BLaER1 (cell line): ENCODE measurements around the gene PBX3.

Experiments used
- H3K27ac ChIP-seq: shearing (Covaris generic); formaldehyde crosslinking; 2 replicates; pipeline ENCODE4 v1.8.1; 2022
- H3K27me3 ChIP-seq: shearing (Covaris generic); formaldehyde crosslinking; 2 replicates; pipeline ENCODE4 v1.8.1; 2022
- H3K36me3 ChIP-seq: shearing (Covaris generic); formaldehyde crosslinking; 2 replicates; pipeline ENCODE4 v1.8.1; 2022
- H3K4me1 ChIP-seq: shearing (Covaris generic); formaldehyde crosslinking; 2 replicates; pipeline ENCODE4 v1.8.1; 2022
- H3K4me2 ChIP-seq: shearing (Covaris generic); formaldehyde crosslinking; 2 replicates; pipeline ENCODE4 v1.8.1; 2022
- H3K4me3 ChIP-seq: shearing (Covaris generic); formaldehyde crosslinking; 2 replicates; pipeline ENCODE4 v1.8.1; 2022
- H3K9ac ChIP-seq: shearing (Covaris generic); formaldehyde crosslinking; 2 replicates; pipeline ENCODE4 v1.8.1; 2022
- H3K9me3 ChIP-seq: shearing (Covaris generic); formaldehyde crosslinking; 2 replicates; pipeline ENCODE4 v1.8.1; 2022
- H4K20me1 ChIP-seq: shearing (Covaris generic); formaldehyde crosslinking; 2 replicates; pipeline ENCODE4 v1.8.1; 2022
- Cebpa-rat ChIP-seq: shearing (Covaris generic); IDR thresholded peaks from 2 replicates; pipeline ENCODE4 v1.8.1; 2022

Gene PBX3

DNA sequence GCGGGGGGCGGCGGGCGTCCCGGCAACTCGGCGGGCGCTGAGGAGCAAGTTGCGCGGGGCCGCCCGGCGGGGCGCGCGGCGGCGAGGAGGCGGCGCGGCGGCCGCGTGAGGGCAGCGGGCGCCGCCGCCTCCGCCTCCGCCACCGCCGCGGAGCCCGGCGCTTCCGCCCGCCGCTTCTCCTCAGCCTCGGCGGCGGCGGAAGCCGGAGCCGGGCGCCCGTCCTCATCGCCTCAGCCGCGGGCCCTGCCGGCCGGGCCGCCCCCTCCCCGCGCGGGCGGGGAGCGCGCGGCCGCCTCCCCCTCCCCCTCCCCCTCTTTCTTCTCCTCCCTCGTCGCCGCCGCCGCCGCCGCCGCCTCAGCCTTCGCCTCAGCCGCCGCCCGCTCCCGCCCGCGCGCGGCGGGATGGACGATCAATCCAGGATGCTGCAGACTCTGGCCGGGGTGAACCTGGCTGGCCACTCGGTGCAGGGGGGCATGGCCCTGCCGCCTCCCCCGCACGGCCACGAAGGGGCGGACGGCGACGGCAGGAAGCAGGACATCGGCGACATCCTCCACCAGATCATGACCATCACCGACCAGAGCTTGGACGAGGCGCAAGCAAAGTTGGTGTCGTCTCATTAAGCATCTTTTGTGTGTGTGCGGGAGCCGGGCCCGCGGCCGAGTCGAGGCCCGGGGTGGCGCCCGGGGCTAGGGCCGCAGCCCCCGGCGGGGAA lies at the start of gene PBX3:
PBX3 (plus strand) TSS at position 321 of the 712 bp plus-strand sequence.
- H3K36me3 ChIP-seq, result 0 out of 2 replicates have a peak, but pooled peaks cover 8% of the 10 kb centered on the region
- peaks cover 35% of the 10 kb centered on the region for H4K20me1 ChIP-seq
- H3K4me1 ChIP-seq, result peaks cover 22% of the 10 kb centered on the region
- peak within 1 kb of the TSS; percentile 79 for H3K9ac ChIP-seq
- H3K4me2 ChIP-seq, result peak within 1 kb of the TSS; percentile 96
- TF ChIP-seq Cebpa-rat, result no peak
- no peaks in the 10 kb centered on the region for H3K9me3 ChIP-seq
- peaks cover 37% of the 10 kb centered on the region for H3K27me3 ChIP-seq
- peak within 1 kb of the TSS; percentile 79 for H3K4me3 ChIP-seq
- H3K27ac ChIP-seq, result peak within 1 kb of the TSS; percentile 80

DNA sequence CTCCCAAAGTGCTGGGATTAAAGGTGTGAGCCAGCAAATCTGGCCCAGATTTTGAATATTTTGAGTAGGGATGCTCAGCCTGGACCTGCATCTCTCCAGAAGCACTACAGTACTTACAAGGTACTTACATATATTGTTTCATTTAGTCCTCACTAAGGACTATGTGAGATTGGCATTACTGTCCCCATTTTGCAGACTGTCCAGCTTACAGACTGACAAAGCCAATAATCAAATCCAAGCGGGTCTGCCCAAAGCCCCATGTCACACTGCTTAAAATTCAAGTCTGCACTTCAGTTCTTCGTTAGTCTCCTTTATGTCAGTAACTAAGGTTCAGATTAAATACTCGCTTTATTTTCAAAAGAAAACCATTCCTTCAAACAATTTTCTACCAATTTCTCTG lies 47.3 kb upstream of the PBX3 start:
- H3K4me1 ChIP-seq, result peaks cover 14% of the 10 kb centered on the region
- no peak overlapping the region for H3K27ac ChIP-seq
- H3K9me3 ChIP-seq, result no peaks in the 10 kb centered on the region
- H3K4me2 ChIP-seq, result no peak overlapping the region
- no peak overlapping the region for H3K9ac ChIP-seq
- peaks cover 55% of the 10 kb centered on the region for H4K20me1 ChIP-seq
- no peaks in the 10 kb centered on the region for H3K27me3 ChIP-seq
- no peak overlapping the region for H3K4me3 ChIP-seq
- TF ChIP-seq Cebpa-rat, result no peak
- H3K36me3 ChIP-seq, result peaks cover 14% of the 10 kb centered on the region; the same call in 1 of the 2 replicates

DNA sequence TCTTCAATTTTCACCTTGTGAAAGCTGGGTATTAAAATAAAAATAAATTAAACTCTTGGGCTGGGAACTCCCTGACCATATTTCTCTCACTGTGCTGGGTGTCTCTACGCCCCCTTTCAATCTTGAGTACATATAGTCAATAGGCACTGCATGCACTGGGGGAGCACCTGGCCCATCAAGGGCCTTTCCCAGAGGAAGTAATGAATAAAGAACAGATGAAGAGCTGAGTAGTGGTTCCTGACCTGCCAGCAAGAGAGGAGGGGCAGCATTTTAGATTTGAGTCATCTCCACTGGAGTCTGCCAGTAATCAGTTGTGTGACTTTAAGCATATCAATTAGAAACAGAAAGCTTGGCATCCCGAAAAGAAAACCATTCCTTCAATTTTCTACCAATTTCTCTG lies 46.4 kb upstream of the PBX3 start:
- no peaks in the 10 kb centered on the region for H3K9me3 ChIP-seq
- H3K9ac ChIP-seq, result no peak overlapping the region
- no peak overlapping the region for H3K4me3 ChIP-seq
- H4K20me1 ChIP-seq, result peaks cover 56% of the 10 kb centered on the region
- peaks cover 15% of the 10 kb centered on the region; the same call in 1 of the 2 replicates for H3K36me3 ChIP-seq
- no peak overlapping the region for H3K27ac ChIP-seq
- no peak overlapping the region for H3K4me2 ChIP-seq
- no peak for TF ChIP-seq Cebpa-rat
- H3K27me3 ChIP-seq, result no peaks in the 10 kb centered on the region
- H3K4me1 ChIP-seq, result peaks cover 23% of the 10 kb centered on the region

DNA sequence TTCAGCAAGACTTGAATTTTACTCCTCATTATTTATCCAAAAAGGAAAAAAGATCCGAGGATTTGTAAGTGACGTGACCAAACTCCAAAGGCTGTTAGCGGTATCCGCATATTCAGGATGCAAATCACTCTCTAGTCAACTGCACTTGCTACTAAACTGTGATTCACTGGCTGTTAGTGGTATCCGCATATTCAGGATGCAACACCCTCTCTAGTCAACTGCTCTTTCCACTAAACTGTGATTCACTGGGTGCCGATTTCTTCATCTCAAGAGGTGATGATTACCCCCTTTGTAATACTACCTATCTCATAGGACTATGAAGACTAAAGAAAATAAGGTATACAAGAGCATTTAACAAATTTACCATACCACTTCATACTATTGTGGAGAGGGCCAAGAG lies 45.8 kb upstream of the PBX3 start:
- Histone ChIP-seq H3K4me1 (peaks cover 25% of the 10 kb centered on the region), H3K9me3 (no peaks in the 10 kb centered on the region), H3K9ac (no peak overlapping the region), H3K27me3 (no peaks in the 10 kb centered on the region), H4K20me1 (peaks cover 56% of the 10 kb centered on the region), H3K27ac (no peak overlapping the region), H3K4me2 (no peak overlapping the region), H3K4me3 (no peak overlapping the region), H3K36me3 (peaks cover 15% of the 10 kb centered on the region; the same call in 1 of the 2 replicates)
- no peak for TF ChIP-seq Cebpa-rat

DNA sequence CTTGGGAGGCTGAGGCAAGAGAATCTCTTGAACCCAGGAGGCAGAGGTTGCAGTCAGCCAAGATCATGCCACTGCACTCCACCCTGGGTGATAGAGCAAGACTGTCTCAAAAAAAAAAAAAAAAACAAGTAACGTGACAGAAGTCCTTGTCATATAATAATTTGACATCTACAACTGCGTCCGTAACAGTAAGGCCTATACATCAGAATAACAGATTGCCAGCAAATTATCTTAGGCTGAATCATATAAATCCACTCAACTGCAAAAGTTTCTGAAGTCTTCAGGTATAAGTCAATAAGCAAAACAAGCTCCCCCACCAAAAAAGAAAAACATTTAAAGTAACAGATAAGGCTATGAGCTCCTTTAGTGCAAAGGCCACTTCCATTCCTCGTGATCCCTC lies 43.5 kb upstream of the PBX3 start:
- Histone ChIP-seq H3K9me3 (no peaks in the 10 kb centered on the region), H3K27ac (no peak overlapping the region), H3K9ac (no peak overlapping the region), H3K4me1 (peaks cover 27% of the 10 kb centered on the region), H3K36me3 (peaks cover 15% of the 10 kb centered on the region; the same call in 1 of the 2 replicates), H4K20me1 (peaks cover 45% of the 10 kb centered on the region), H3K4me3 (no peak overlapping the region), H3K27me3 (no peaks in the 10 kb centered on the region), H3K4me2 (no peak overlapping the region)
- no peak for TF ChIP-seq Cebpa-rat

DNA sequence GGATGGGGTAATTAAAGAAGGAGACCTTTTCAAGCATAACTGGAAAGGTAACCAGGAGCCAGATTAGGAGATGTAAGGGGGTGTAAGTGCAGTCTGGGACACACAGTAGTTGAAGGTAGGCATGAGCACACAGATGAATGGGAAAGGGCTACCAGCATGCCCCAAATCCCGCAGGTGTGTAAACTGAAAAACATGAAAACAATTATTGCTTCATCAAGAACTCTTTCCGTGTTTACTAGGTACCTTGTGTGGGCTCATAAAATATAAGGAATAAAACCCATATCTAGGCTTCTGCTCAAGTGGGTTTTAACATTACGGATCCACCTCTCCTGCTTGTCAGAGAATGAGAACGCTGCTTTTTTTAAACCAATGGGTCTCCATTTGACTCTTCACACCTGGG lies 41.3 kb upstream of the PBX3 start:
- H3K9me3 ChIP-seq, result no peaks in the 10 kb centered on the region
- H3K4me2 ChIP-seq, result peak overlapping the region; percentile 91
- TF ChIP-seq Cebpa-rat, result no peak
- H4K20me1 ChIP-seq, result peaks cover 24% of the 10 kb centered on the region
- H3K27me3 ChIP-seq, result no peaks in the 10 kb centered on the region
- peak overlapping the region; percentile 94; the same call in 1 of the 2 replicates for H3K9ac ChIP-seq
- peak overlapping the region; percentile 97 for H3K4me3 ChIP-seq
- peaks cover 15% of the 10 kb centered on the region; the same call in 1 of the 2 replicates for H3K36me3 ChIP-seq
- H3K4me1 ChIP-seq, result peaks cover 27% of the 10 kb centered on the region
- 0 out of 2 replicates have a peak overlapping the region, but pooled peaks have one; percentile 91 for H3K27ac ChIP-seq

DNA sequence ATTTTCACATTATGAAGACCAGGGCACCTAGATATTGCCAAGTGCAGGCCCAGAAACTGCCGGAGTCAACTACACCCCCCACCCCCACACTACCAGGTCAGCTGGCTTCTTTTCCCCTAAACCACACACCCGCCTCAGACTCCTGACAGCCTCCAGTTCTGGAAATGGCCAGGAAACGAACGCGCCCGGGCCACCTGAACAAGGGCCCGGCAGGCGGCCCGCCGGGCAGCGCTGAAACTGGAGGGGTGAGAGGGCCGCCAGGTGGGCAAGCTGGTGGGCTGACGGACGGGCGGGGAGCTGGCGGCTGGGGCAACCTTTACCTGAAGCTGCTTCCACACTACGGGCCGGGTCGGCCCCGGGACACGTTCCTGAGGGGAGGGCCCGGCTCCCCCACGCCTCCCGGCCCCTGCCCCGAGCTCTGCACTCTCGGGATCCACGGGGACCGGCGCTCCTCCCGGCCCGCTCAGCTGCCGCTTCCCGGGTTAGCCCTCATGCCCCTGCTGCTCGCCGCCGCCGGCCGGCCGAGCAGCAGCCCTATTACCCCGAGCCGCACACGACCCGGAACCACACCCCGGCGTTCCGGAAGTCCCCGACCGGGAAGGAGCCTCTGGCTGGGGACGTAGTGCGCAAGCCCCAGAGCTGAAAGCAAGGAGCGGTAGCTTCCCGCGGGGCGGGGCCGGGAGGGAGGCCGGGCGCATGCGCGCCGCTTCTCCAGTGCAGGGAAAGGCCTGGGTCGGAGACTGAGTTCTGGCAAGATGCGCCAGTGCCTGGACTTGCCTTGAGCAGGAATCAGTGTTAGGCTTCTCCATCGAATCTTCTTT lies 40.3 kb upstream of the PBX3 start, which contains the start of gene MAPKAP1:
MAPKAP1 (minus strand) TSS at position 558 of the 821 bp plus-strand sequence. CDS start 34,634 bp downstream, outside the sequence.
- H3K27me3 ChIP-seq, result no peaks in the 10 kb centered on the region
- TF ChIP-seq Cebpa-rat, result no peak
- peaks cover 27% of the 10 kb centered on the region for H3K4me1 ChIP-seq
- H4K20me1 ChIP-seq, result peaks cover 15% of the 10 kb centered on the region
- H3K4me3 ChIP-seq, result peak within 1 kb of the TSS; percentile 97
- no peaks in the 10 kb centered on the region for H3K9me3 ChIP-seq
- H3K9ac ChIP-seq, result peak within 1 kb of the TSS; percentile 94
- H3K4me2 ChIP-seq, result peak within 1 kb of the TSS; percentile 91
- peak within 1 kb of the TSS; percentile 91 for H3K27ac ChIP-seq
- peaks cover 15% of the 10 kb centered on the region; the same call in 1 of the 2 replicates for H3K36me3 ChIP-seq

DNA sequence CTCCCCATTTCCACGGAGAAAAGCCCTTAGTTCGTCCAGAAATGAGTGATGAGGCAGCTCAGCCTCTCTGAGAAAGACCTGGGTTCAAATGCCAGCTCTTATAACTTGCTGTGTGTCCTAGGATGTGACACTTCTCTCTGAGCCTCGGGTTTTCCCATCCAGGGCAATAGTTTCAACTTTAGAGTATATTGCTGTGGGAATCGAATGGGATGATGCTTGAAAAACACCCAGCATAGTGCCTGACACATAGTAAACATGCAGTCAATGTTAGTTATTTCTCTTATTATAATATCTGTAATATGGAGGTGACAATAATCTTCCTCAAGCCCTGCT lies 39.7 kb upstream of the PBX3 start:
- Histone ChIP-seq H4K20me1 (peaks cover 11% of the 10 kb centered on the region), H3K4me1 (peaks cover 27% of the 10 kb centered on the region), H3K9me3 (no peaks in the 10 kb centered on the region), H3K4me2 (peak overlapping the region; percentile 91), H3K27ac (peak overlapping the region; percentile 91; the same call in 1 of the 2 replicates), H3K4me3 (peak overlapping the region; percentile 97), H3K9ac (peak overlapping the region; percentile 94), H3K27me3 (no peaks in the 10 kb centered on the region), H3K36me3 (peaks cover 15% of the 10 kb centered on the region; the same call in 1 of the 2 replicates)
- TF ChIP-seq Cebpa-rat, result no peak

DNA sequence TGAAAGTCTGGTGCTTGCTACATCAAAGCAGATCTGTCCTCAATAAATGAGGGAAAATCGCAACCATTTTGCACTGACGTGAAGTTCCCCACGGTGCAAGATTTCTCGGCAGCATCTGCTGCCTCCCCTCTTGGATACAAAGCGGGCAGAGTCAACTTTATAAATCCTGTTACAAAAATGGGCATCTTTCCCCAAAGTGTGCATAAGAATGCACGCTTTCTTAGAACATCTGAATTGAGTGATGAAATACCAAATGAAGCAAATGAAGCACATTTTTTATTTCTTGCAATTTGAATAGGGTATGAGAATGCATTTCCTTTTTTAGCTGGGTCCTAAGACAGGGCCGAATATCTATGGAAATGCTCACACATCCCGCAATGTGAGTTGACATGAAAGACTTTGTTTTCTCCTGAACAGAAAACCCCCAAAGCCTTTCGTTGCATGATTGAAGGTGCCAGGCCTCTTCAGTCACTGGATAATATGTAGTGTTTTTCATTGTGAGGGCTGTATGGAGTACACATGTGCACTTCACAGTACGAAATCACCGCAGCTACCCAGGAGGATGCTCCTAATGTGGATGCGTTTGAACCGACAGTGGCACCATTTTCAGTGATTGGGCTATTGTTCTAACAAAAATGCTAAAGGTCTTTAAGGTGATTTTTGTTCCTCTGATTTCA lies 20.6 kb upstream of the PBX3 start:
- H3K36me3 ChIP-seq, result no peaks in the 10 kb centered on the region
- no peak for TF ChIP-seq Cebpa-rat
- no peaks in the 10 kb centered on the region for H3K9me3 ChIP-seq
- H3K9ac ChIP-seq, result no peak overlapping the region
- H3K4me3 ChIP-seq, result no peak overlapping the region
- H4K20me1 ChIP-seq, result no peaks in the 10 kb centered on the region
- no peaks in the 10 kb centered on the region for H3K4me1 ChIP-seq
- H3K27me3 ChIP-seq, result no peaks in the 10 kb centered on the region
- no peak overlapping the region for H3K27ac ChIP-seq
- no peak overlapping the region for H3K4me2 ChIP-seq
